KMS-11 (cell line): ENCODE data around the gene HARS1.

Experiments
- H2AFZ ChIP-seq: fragments of 200-600 bp; sonication (generic); 2 replicates; pipeline ENCODE4 v1.6.1; 2016; ENCODE audit warnings: antibody characterized with exemption, mixed run types, low read depth
- H3K27ac ChIP-seq: fragments of 200-600 bp; sonication (generic); 2 replicates; pipeline ENCODE4 v1.6.1; 2016; ENCODE audit warnings: mild to moderate bottlenecking, mixed run types
- H3K27me3 ChIP-seq: fragments of 200-600 bp; sonication (generic); 2 replicates; pipeline ENCODE4 v1.6.1; 2017; ENCODE audit warnings: mild to moderate bottlenecking, low read depth, mixed run types, moderate library complexity; ENCODE audit not compliant: insufficient read depth
- H3K36me3 ChIP-seq: fragments of 200-600 bp; sonication (generic); 2 replicates; pipeline ENCODE4 v1.6.1; 2017; ENCODE audit warnings: mild to moderate bottlenecking, mixed run types; ENCODE audit not compliant: insufficient read depth
- H3K4me1 ChIP-seq: fragments of 200-600 bp; sonication (generic); 2 replicates; pipeline ENCODE4 v1.6.1; 2016; ENCODE audit warnings: mild to moderate bottlenecking, low read depth, mixed run types; ENCODE audit not compliant: poor library complexity, severe bottlenecking
- H3K4me2 ChIP-seq: fragments of 200-600 bp; sonication (generic); 2 replicates; pipeline ENCODE4 v1.7.0; 2016; ENCODE audit warnings: mild to moderate bottlenecking, mixed run types
- H3K4me3 ChIP-seq: fragments of 200-600 bp; sonication (generic); IDR thresholded peaks from 2 replicates; pipeline ENCODE4 v1.6.1; 2017; ENCODE audit warnings: low read depth, low read length, mixed read lengths; ENCODE audit not compliant: insufficient read depth
- H3K79me2 ChIP-seq: fragments of 200-600 bp; sonication (generic); 2 replicates; pipeline ENCODE4 v1.6.1; 2016; ENCODE audit warnings: low read depth, mixed run types; ENCODE audit not compliant: insufficient read depth
- H3K9ac ChIP-seq: fragments of 200-600 bp; sonication (generic); 2 replicates; pipeline ENCODE4 v1.6.1; 2016; ENCODE audit warnings: mild to moderate bottlenecking, mixed run types
- H4K20me1 ChIP-seq: fragments of 200-600 bp; sonication (generic); 2 replicates; pipeline ENCODE4 v1.6.1; 2016; ENCODE audit warnings: mild to moderate bottlenecking, mixed run types; ENCODE audit not compliant: insufficient read depth
- TF ChIP-seq, protein P1 (sequence below): fragments of 200-600 bp; sonication (generic); conservative IDR thresholded peaks from 2 replicates; pipeline ENCODE4 v1.6.1; 2017; ENCODE audit warnings: low read depth, mild to moderate bottlenecking, antibody characterized with exemption, low read length, moderate library complexity, mixed read lengths

HARS1 gene

DNA sequence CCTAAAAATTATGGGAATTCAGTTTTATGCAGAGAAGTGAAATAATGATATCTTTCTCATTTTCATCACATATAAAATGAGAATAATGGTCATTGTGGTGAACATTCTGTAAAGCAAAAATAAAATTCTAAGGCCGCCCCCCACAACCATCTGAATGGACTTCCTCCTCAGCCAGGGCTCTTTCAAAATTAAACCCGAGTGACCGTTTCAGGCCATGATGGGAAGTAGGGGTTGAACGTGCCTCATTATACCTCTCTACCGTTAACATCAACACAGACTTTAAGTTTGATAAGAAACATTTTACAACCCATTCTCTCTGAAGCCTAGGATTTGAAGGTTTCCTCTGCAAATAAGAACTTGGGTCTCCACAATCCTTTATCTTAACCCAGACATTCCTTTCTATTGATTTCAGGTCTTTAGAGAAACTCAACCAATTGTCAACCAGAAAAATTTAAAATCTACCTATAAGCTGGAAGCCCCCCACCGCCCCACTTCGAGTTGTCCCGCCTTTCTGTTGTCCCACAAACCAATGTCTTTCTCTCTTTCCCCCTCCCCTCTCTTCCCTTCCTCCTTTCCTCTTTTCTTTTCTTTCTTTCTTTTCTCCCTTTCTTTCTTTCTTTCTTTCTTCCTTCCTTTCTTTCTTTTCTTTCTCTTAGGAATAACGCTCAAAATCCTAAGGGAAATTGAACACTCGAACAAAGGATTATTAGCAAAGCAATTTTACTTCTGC, 53.6 kb downstream of the HARS1 start:
- TF ChIP-seq, protein P1, sequence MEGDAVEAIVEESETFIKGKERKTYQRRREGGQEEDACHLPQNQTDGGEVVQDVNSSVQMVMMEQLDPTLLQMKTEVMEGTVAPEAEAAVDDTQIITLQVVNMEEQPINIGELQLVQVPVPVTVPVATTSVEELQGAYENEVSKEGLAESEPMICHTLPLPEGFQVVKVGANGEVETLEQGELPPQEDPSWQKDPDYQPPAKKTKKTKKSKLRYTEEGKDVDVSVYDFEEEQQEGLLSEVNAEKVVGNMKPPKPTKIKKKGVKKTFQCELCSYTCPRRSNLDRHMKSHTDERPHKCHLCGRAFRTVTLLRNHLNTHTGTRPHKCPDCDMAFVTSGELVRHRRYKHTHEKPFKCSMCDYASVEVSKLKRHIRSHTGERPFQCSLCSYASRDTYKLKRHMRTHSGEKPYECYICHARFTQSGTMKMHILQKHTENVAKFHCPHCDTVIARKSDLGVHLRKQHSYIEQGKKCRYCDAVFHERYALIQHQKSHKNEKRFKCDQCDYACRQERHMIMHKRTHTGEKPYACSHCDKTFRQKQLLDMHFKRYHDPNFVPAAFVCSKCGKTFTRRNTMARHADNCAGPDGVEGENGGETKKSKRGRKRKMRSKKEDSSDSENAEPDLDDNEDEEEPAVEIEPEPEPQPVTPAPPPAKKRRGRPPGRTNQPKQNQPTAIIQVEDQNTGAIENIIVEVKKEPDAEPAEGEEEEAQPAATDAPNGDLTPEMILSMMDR: no peak
- no peak overlapping the region for H3K4me3 ChIP-seq
- no peak overlapping the region for H2AFZ ChIP-seq
- H3K27me3 ChIP-seq: no peaks in the 10 kb centered on the region
- H3K4me2 ChIP-seq: no peak overlapping the region
- no peak overlapping the region for H3K9ac ChIP-seq
- no peak overlapping the region for H3K27ac ChIP-seq
- no peaks in the 10 kb centered on the region for H3K36me3 ChIP-seq
- no peaks in the 10 kb centered on the region for H4K20me1 ChIP-seq
- H3K79me2 ChIP-seq: no peaks in the 10 kb centered on the region
- peaks cover 15% of the 10 kb centered on the region for H3K4me1 ChIP-seq

DNA sequence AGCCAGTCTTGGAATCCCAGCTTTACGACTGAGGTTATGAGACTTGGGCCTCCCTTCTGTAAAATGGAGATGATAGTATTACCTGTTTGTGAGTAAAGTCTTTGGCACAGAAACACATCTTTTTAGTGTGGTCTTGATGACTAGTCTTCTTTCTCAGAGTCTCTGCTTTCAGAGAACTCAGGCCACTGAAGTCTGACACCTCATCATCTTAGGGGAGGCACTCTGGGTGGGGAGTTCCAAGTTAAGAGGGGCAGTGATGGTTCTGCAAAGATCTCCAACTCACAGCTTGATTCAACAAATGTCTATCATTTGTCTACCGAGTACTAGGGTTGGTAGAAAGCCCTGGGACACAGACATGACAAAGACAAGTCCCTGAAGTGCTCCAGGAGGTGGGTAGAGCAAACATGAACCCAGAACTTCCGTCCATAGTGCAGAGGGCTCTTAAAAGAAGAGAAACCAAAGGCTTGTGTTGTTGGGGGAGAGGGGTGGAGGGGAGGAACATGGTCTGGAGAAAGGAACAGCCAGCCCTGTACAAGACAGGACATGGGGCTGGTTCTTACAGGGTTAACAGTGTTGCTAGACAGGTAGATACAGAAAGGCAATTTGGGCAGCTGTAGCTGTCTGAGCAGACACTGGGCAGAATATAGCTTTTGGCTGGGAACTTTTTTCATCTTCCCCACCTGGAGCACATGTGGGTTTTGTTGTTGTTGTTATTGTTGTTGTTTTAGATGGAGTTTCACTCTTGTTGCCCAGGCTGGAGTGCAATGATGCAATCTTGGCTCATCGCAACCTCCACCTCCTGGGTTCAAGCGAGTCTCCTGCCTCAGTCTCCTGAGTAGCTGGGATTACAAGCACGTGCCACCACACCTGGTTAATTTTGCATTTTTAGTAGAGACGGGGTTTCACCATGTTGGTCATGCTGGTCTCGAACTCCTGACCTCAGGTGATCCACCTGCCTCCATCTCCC, 55.6 kb downstream of the HARS1 start:
- Histone ChIP-seq H3K4me2 (no peak overlapping the region), H4K20me1 (no peaks in the 10 kb centered on the region), H3K4me3 (no peak overlapping the region), H3K4me1 (peaks cover 12% of the 10 kb centered on the region), H2AFZ (no peak overlapping the region), H3K27me3 (no peaks in the 10 kb centered on the region), H3K36me3 (no peaks in the 10 kb centered on the region), H3K27ac (no peak overlapping the region), H3K9ac (no peak overlapping the region), H3K79me2 (no peaks in the 10 kb centered on the region)
- TF ChIP-seq, protein P1: peak; percentile 19; the same call in 1 of the 2 replicates

DNA sequence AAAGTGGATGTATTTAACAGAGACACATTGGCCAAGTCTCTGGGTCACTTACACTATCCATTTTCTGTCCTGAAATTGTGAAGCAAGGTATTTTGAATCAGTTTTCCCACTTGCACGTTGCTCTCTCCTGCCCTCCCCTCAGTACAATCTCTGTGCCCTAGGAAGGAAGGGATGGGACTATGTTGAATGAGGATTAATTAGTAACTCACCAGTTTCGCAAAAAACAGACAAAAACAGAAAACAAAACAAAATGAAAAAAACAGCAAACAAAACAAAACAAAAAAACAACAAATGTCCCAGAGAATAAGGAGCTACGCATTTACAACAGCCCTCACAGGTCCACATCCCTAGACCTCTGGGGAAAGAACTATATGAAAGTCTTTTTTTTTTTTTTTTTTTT, 57.1 kb downstream of the HARS1 start:
- no peak overlapping the region for H2AFZ ChIP-seq
- H4K20me1 ChIP-seq: no peaks in the 10 kb centered on the region
- H3K27ac ChIP-seq: no peak overlapping the region
- H3K4me1 ChIP-seq: peaks cover 6% of the 10 kb centered on the region
- TF ChIP-seq, protein P1: no peak
- H3K9ac ChIP-seq: no peak overlapping the region
- H3K4me2 ChIP-seq: no peak overlapping the region
- no peak overlapping the region for H3K4me3 ChIP-seq
- H3K27me3 ChIP-seq: no peaks in the 10 kb centered on the region
- H3K79me2 ChIP-seq: no peaks in the 10 kb centered on the region
- no peaks in the 10 kb centered on the region for H3K36me3 ChIP-seq

DNA sequence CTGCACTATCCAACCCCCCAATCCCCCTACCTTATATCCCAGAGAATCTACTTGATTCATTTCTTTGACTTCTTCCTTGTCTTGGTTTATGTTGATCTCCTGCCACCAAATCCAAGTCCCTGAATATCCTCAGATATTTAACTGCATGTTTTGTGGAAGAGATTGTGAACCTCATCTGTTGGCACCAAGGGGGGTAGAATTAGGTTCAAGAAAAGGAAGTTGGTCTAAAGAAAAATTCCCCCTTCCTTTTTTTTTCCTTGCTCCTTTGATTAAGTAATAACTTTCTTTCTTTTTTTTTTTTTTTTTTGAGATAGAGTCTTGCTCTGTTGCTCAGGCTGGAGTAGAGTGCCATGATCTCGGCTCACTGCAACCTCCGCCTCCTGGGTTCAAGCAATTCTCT, 57.7 kb downstream of the HARS1 start:
- no peak overlapping the region for H3K9ac ChIP-seq
- H3K79me2 ChIP-seq: no peaks in the 10 kb centered on the region
- no peaks in the 10 kb centered on the region for H4K20me1 ChIP-seq
- no peak overlapping the region for H2AFZ ChIP-seq
- no peak overlapping the region for H3K4me3 ChIP-seq
- no peak overlapping the region for H3K27ac ChIP-seq
- TF ChIP-seq, protein P1: no peak
- H3K4me1 ChIP-seq: no peaks in the 10 kb centered on the region
- H3K27me3 ChIP-seq: no peaks in the 10 kb centered on the region
- no peaks in the 10 kb centered on the region for H3K36me3 ChIP-seq
- H3K4me2 ChIP-seq: no peak overlapping the region
